Activated CD4-positive, alpha-beta T cell treated with anti-CD3 and anti-CD28 coated beads, Interleukin-2, amount 50 U/mL, for 48 hours (primary cell): ENCODE measurements around the gene SLC37A1.

ENCODE experiments used
- DNase-seq, 2 experiments: peaks; one replicate each; pipeline ENCODE4 v3.0.0-alpha.2; 2020

SLC37A1 gene

GRCh38 chr21:42580076-42580792 is 66.6 kb downstream of the SLC37A1 start:
- no peak for DNase-seq

- DNase-seq = no peak
These were observed 67.2 kb downstream of the SLC37A1 start for GRCh38 chr21:42580793-42581321.

- no peak for DNase-seq
These were observed 67.8 kb downstream of the SLC37A1 start for GRCh38 chr21:42581336-42581992.

- DNase-seq = no peak
These were observed 68.5 kb downstream of the SLC37A1 start for GRCh38 chr21:42581993-42582786.

- no peak for DNase-seq
These were observed 69.3 kb downstream of the SLC37A1 start for GRCh38 chr21:42582787-42583476.

- DNase-seq = no peak
These were observed 70.0 kb downstream of the SLC37A1 start for GRCh38 chr21:42583477-42584295.

- DNase-seq = no peak
These were observed 70.6 kb downstream of the SLC37A1 start for GRCh38 chr21:42584296-42584641.

- no peak for DNase-seq
These were observed 72.2 kb downstream of the SLC37A1 start for GRCh38 chr21:42585881-42586280.

- no peak for DNase-seq
These were observed 72.8 kb downstream of the SLC37A1 start for GRCh38 chr21:42586406-42586805.

GRCh38 chr21:42587036-42587435 is 73.4 kb downstream of the SLC37A1 start:
- no peak for DNase-seq

GRCh38 chr21:42590431-42591131 is 76.9 kb downstream of the SLC37A1 start:
- no peak for DNase-seq

GRCh38 chr21:42591170-42591869 is 77.7 kb downstream of the SLC37A1 start:
- no peak for DNase-seq

GRCh38 chr21:42592156-42592820 is 78.6 kb downstream of the SLC37A1 start:
- no peak for DNase-seq

- DNase-seq = peak; percentile 72 to 77
These were observed 79.6 kb downstream of the SLC37A1 start for GRCh38 chr21:42593007-42593814.

GRCh38 chr21:42594616-42595282 is 81.1 kb downstream of the SLC37A1 start:
- no peak for DNase-seq

- DNase-seq = no peak
These were observed 81.9 kb downstream of the SLC37A1 start for GRCh38 chr21:42595283-42596187.

- DNase-seq = no peak
These were observed 83.0 kb downstream of the SLC37A1 start for GRCh38 chr21:42596657-42597056.
